ENCODE data around the gene ZNHIT1. TPM values are rescaled to one million over a fixed set of nuclear protein-coding genes. Genes with fewer than 3 reads are reported as not detected.

Gene ZNHIT1
- total and polyA plus RNA-seq, 2 donors (not counting 3 experiments of a cell fraction or from before 2014, with no cell fraction given): 74.1 to 89.9 TPM

DNA sequence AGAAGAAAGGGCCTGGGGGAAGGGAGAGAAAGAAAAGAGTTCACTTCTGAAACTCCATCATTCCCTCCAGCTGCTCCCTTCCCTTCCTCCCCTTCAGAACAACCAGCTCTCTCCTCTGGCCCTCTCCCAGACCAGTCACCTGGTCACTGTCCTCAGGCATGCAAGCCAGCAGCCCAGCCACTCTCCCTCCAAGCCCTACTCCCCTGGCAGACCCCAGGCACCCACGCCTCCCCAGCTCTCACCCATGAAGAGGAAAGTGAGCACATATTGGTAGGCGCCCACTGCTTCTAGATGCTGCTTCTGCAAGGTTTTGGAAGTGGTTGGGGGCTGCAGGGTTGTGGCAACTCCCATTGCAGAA, 17.5 kb upstream of the ZNHIT1 start:
- ChIA-PET CTCF (interaction anchor here (1.1 to 1.7 kb wide), 3 partner anchors 8 to 82 kb away, joined by 4 to 10 read pairs (median 4); no protein-coding TSS in a partner anchor), POLR2A (interaction anchor here (0.6 kb wide), 1 partner anchor 29 kb away, joined by 5 read pairs; no protein-coding TSS in a partner anchor)
- BruUV-seq (replicated peaks): no TSS peak
- Histone ChIP-seq H3K4me1 (ENCODE audit: control insufficient read depth, extremely low read depth, insufficient read depth, low read length) (peaks cover 5% of the 10 kb centered on the region), H4K20me1 (replicated peaks; ENCODE audit: control insufficient read depth, extremely low read depth, insufficient read depth, low read length) (no peaks in the 10 kb centered on the region), H3K27me3 (ENCODE audit: control insufficient read depth in 2 of 2, insufficient read depth in 2 of 2, low read length in 2 of 2) (peaks cover 28 to 29% of the 10 kb centered on the region in 2 experiments), H3K4me3 (replicated peaks in 1 of 3; ENCODE audit: insufficient read depth in 1 of 3, low read depth in 1 of 3, low read length in 3 of 3) (no peak overlapping the region), H3K36me3 (ENCODE audit: control insufficient read depth in 2 of 2, extremely low read depth in 1 of 2, insufficient read depth in 2 of 2, low read length in 2 of 2) (no peaks in the 10 kb centered on the region), H3K9me3 (replicated peaks; ENCODE audit: control insufficient read depth, insufficient read depth, low read length) (no peaks in the 10 kb centered on the region), H3K4me2 (ENCODE audit: insufficient read depth, low read length) (no peak overlapping the region), H3K27ac (ENCODE audit: insufficient read depth, low read depth, low read length) (no peak overlapping the region), H3K79me2 (ENCODE audit: control insufficient read depth, insufficient read depth, low read length) (no peaks in the 10 kb centered on the region), H3K9me1 (replicated peaks; ENCODE audit: control insufficient read depth, extremely low read depth, insufficient read depth, low read length) (no peaks in the 10 kb centered on the region), H2AFZ (ENCODE audit: low read depth, low read length) (no peak overlapping the region), H3K9ac (replicated peaks; ENCODE audit: extremely low read depth, insufficient read depth, low read length) (no peak overlapping the region)
- no peak for TF ChIP-seq EZH2 (IDR thresholded peaks at IDR 0.05; ENCODE audit: borderline replicate concordance, low read depth, low read length, severe bottlenecking)
- no peak for TF ChIP-seq FOS (IDR thresholded peaks at IDR 0.05; ENCODE audit: borderline replicate concordance, insufficient read depth, low read length)
- no peak for TF ChIP-seq POLR2A (IDR thresholded peaks at IDR 0.05; ENCODE audit: low read depth, low read length)
- TF ChIP-seq, protein P1, sequence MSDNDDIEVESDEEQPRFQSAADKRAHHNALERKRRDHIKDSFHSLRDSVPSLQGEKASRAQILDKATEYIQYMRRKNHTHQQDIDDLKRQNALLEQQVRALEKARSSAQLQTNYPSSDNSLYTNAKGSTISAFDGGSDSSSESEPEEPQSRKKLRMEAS (IDR thresholded peaks at IDR 0.05; ENCODE audit: insufficient read depth, insufficient read length): no peak
- no peak for TF ChIP-seq GATA2 (IDR thresholded peaks at IDR 0.05; ENCODE audit: insufficient read depth, insufficient read length, low read depth, low read length)
- no peak for TF ChIP-seq POLR2AphosphoS5 (IDR thresholded peaks at IDR 0.05; ENCODE audit: insufficient read depth, low read depth, low read length)
- TF ChIP-seq JUN (IDR thresholded peaks at IDR 0.05; ENCODE audit: borderline replicate concordance, insufficient read depth, insufficient read length, low read depth): no peak
- TF ChIP-seq, protein P2, sequence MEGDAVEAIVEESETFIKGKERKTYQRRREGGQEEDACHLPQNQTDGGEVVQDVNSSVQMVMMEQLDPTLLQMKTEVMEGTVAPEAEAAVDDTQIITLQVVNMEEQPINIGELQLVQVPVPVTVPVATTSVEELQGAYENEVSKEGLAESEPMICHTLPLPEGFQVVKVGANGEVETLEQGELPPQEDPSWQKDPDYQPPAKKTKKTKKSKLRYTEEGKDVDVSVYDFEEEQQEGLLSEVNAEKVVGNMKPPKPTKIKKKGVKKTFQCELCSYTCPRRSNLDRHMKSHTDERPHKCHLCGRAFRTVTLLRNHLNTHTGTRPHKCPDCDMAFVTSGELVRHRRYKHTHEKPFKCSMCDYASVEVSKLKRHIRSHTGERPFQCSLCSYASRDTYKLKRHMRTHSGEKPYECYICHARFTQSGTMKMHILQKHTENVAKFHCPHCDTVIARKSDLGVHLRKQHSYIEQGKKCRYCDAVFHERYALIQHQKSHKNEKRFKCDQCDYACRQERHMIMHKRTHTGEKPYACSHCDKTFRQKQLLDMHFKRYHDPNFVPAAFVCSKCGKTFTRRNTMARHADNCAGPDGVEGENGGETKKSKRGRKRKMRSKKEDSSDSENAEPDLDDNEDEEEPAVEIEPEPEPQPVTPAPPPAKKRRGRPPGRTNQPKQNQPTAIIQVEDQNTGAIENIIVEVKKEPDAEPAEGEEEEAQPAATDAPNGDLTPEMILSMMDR (IDR thresholded peaks at IDR 0.05; ENCODE audit: extremely low read depth in 1 of 2, insufficient read depth in 1 of 2, low read depth in 1 of 2, low read length in 2 of 2): no peak
- TF ChIP-seq MYC (IDR thresholded peaks at IDR 0.05; ENCODE audit: low read depth, low read length): no peak
- dilution Hi-C loops (cut with MboI; ENCODE audit: extremely low pct_ligation_motif_present, low sequenced_read_pairs): no loop called here
- intact Hi-C loops (cut with micrococcal nuclease): no loop called here
- no peak for FAIRE-seq
- no peak for DNase-seq (ENCODE audit: low read depth, low spot score)
